NB4 (cell line): ENCODE results near the gene SULT1A1.
"Not testable (repeated sequence)": the region's sequence is repeated elsewhere in the genome, so short reads cannot be mapped to it uniquely, and the experiment has no call there.

Experiments used
- CTCF ChIP-seq: IDR thresholded peaks from one replicate; pipeline ENCODE4 v1.5.1; 2012; ENCODE audit warnings: low read depth, low read length
- POLR2A ChIP-seq: IDR thresholded peaks from 2 replicates; pipeline ENCODE4 v1.6.1; 2011; ENCODE audit warnings: mild to moderate bottlenecking; ENCODE audit not compliant: insufficient read length; ENCODE audit errors: extremely low read depth

GRCh38 chr16:28622532-28623171 is 12.8 kb upstream of the SULT1A1 start:
- not testable (repeated sequence) for TF ChIP-seq CTCF, POLR2A
